T-helper 1 cell treated with Interleukin-12 subunit alpha and Interleukin-12 subunit beta and Interleukin-4 antibody, amounts not matched to agents 30 μg/mL and 1 μg/mL, for 36 hours (primary cell): Measurements from ENCODE around the gene M6PR.

Experiments
- H3K27ac Mint-ChIP-seq: one replicate; pipeline ENCODE4 v1.8.0; 2021; ENCODE audit warnings: mild to moderate bottlenecking, mixed read lengths
- H3K27me3 Mint-ChIP-seq: one replicate; pipeline ENCODE4 v1.8.0; 2021; ENCODE audit warnings: low read depth, mixed read lengths
- H3K36me3 Mint-ChIP-seq: one replicate; pipeline ENCODE4 v1.8.0; 2021; ENCODE audit warnings: low read depth, mixed read lengths
- H3K4me1 Mint-ChIP-seq: one replicate; pipeline ENCODE4 v1.8.0; 2021; ENCODE audit warnings: low read depth, mixed read lengths
- H3K4me3 Mint-ChIP-seq: one replicate; pipeline ENCODE4 v1.8.0; 2021; ENCODE audit warnings: mild to moderate bottlenecking, moderate library complexity, mixed read lengths
- H3K9me3 Mint-ChIP-seq: one replicate; pipeline ENCODE4 v1.8.0; 2021; ENCODE audit warnings: mixed read lengths

Gene M6PR

GRCh38 chr12:8949342-8950220 lies at the start of gene M6PR:
Gene M6PR (minus strand): TSS chr12:8949645. CDS start chr12:8946404, 3,241 bp downstream.
- Mint-ChIP-seq H3K4me3 (peak within 1 kb of the TSS; percentile 99), H3K27me3 (no peaks in the 10 kb centered on the region), H3K4me1 (peaks cover 66% of the 10 kb centered on the region), H3K27ac (peak within 1 kb of the TSS; percentile 93), H3K9me3 (peaks cover 20% of the 10 kb centered on the region), H3K36me3 (peaks cover 31% of the 10 kb centered on the region)

GRCh38 chr12:8996682-8997405 lies 47.4 kb upstream of the M6PR start:
- Mint-ChIP-seq H3K27ac (no peak overlapping the region), H3K36me3 (no peaks in the 10 kb centered on the region), H3K4me3 (no peak overlapping the region), H3K4me1 (peaks cover 13% of the 10 kb centered on the region), H3K9me3 (no peaks in the 10 kb centered on the region), H3K27me3 (peaks cover 17% of the 10 kb centered on the region)

- no peaks in the 10 kb centered on the region for H3K9me3 Mint-ChIP-seq
- H3K4me1 Mint-ChIP-seq: peaks cover 15% of the 10 kb centered on the region
- no peak overlapping the region for H3K27ac Mint-ChIP-seq
- H3K27me3 Mint-ChIP-seq: peaks cover 8% of the 10 kb centered on the region
- H3K36me3 Mint-ChIP-seq: no peaks in the 10 kb centered on the region
- no peak overlapping the region for H3K4me3 Mint-ChIP-seq
Measured at GRCh38 chr12:8995021-8995775, 45.8 kb upstream of the M6PR start.

GRCh38 chr12:8993827-8994226 lies 44.4 kb upstream of the M6PR start:
- Mint-ChIP-seq H3K9me3 (no peaks in the 10 kb centered on the region), H3K27ac (no peak overlapping the region), H3K27me3 (peaks cover 3% of the 10 kb centered on the region), H3K4me3 (no peak overlapping the region), H3K4me1 (peaks cover 19% of the 10 kb centered on the region), H3K36me3 (no peaks in the 10 kb centered on the region)

GRCh38 chr12:8991371-8992345 lies 42.2 kb upstream of the M6PR start:
- no peak overlapping the region for H3K4me3 Mint-ChIP-seq
- H3K36me3 Mint-ChIP-seq: no peaks in the 10 kb centered on the region
- H3K27me3 Mint-ChIP-seq: peaks cover 3% of the 10 kb centered on the region
- no peaks in the 10 kb centered on the region for H3K9me3 Mint-ChIP-seq
- H3K27ac Mint-ChIP-seq: peak overlapping the region; percentile 8
- peaks cover 30% of the 10 kb centered on the region for H3K4me1 Mint-ChIP-seq

GRCh38 chr12:8989413-8989812 lies 40.0 kb upstream of the M6PR start, which contains the start of gene KLRG1:
Gene KLRG1 (plus strand): TSS chr12:8989546. CDS start chr12:8989636, 90 bp downstream.
- Mint-ChIP-seq H3K9me3 (no peaks in the 10 kb centered on the region), H3K27ac (peak within 1 kb of the TSS; percentile 23), H3K4me3 (peak within 1 kb of the TSS; percentile 2), H3K4me1 (peaks cover 29% of the 10 kb centered on the region), H3K27me3 (no peaks in the 10 kb centered on the region), H3K36me3 (no peaks in the 10 kb centered on the region)

GRCh38 chr12:8987685-8988084 lies 38.2 kb upstream of the M6PR start:
- Mint-ChIP-seq H3K36me3 (no peaks in the 10 kb centered on the region), H3K4me3 (no peak overlapping the region), H3K9me3 (no peaks in the 10 kb centered on the region), H3K27me3 (no peaks in the 10 kb centered on the region), H3K4me1 (peaks cover 29% of the 10 kb centered on the region), H3K27ac (peak overlapping the region; percentile 43)

GRCh38 chr12:8987163-8987562 lies 37.7 kb upstream of the M6PR start:
- Mint-ChIP-seq H3K36me3 (no peaks in the 10 kb centered on the region), H3K4me1 (peaks cover 27% of the 10 kb centered on the region), H3K27me3 (no peaks in the 10 kb centered on the region), H3K27ac (peak overlapping the region; percentile 43), H3K4me3 (no peak overlapping the region), H3K9me3 (no peaks in the 10 kb centered on the region)

GRCh38 chr12:8985213-8985754 lies 35.8 kb upstream of the M6PR start:
- no peak overlapping the region for H3K27ac Mint-ChIP-seq
- no peak overlapping the region for H3K4me3 Mint-ChIP-seq
- no peaks in the 10 kb centered on the region for H3K9me3 Mint-ChIP-seq
- peaks cover 25% of the 10 kb centered on the region for H3K4me1 Mint-ChIP-seq
- H3K36me3 Mint-ChIP-seq: no peaks in the 10 kb centered on the region
- H3K27me3 Mint-ChIP-seq: no peaks in the 10 kb centered on the region

GRCh38 chr12:8980137-8980536 lies 30.7 kb upstream of the M6PR start:
- H3K9me3 Mint-ChIP-seq: peaks cover 22% of the 10 kb centered on the region
- peaks cover 4% of the 10 kb centered on the region for H3K36me3 Mint-ChIP-seq
- no peak overlapping the region for H3K27ac Mint-ChIP-seq
- no peaks in the 10 kb centered on the region for H3K4me1 Mint-ChIP-seq
- no peaks in the 10 kb centered on the region for H3K27me3 Mint-ChIP-seq
- no peak overlapping the region for H3K4me3 Mint-ChIP-seq

- peaks cover 26% of the 10 kb centered on the region for H3K9me3 Mint-ChIP-seq
- H3K4me1 Mint-ChIP-seq: peaks cover 2% of the 10 kb centered on the region
- peaks cover 6% of the 10 kb centered on the region for H3K36me3 Mint-ChIP-seq
- H3K4me3 Mint-ChIP-seq: no peak overlapping the region
- no peaks in the 10 kb centered on the region for H3K27me3 Mint-ChIP-seq
- no peak overlapping the region for H3K27ac Mint-ChIP-seq
Measured at GRCh38 chr12:8970432-8970831, 21.0 kb upstream of the M6PR start.

- peaks cover 25% of the 10 kb centered on the region for H3K9me3 Mint-ChIP-seq
- H3K27ac Mint-ChIP-seq: no peak overlapping the region
- no peak overlapping the region for H3K4me3 Mint-ChIP-seq
- H3K4me1 Mint-ChIP-seq: peaks cover 2% of the 10 kb centered on the region
- no peaks in the 10 kb centered on the region for H3K27me3 Mint-ChIP-seq
- peaks cover 6% of the 10 kb centered on the region for H3K36me3 Mint-ChIP-seq
Measured at GRCh38 chr12:8969861-8970411, 20.5 kb upstream of the M6PR start.

- Mint-ChIP-seq H3K27me3 (no peaks in the 10 kb centered on the region), H3K27ac (no peak overlapping the region), H3K9me3 (peaks cover 30% of the 10 kb centered on the region), H3K4me3 (no peak overlapping the region), H3K4me1 (peaks cover 2% of the 10 kb centered on the region), H3K36me3 (peaks cover 12% of the 10 kb centered on the region)
Measured at GRCh38 chr12:8968761-8969160, 19.3 kb upstream of the M6PR start.
